ENCODE results near the gene HDAC4.

The HDAC4 gene

GRCh38 chr2:239339241-239339640, 61.6 kb downstream of the HDAC4 start:
- no peaks in the 10 kb centered on the region for H3K27me3 ChIP-seq (replicated peaks)
- H3K4me3 ChIP-seq (ENCODE audit: low read depth, low read length): no peak overlapping the region
- H3K27ac ChIP-seq: no peak overlapping the region
- no peak for DNase-seq
- TF ChIP-seq CTCF (IDR thresholded peaks at IDR 0.05; ENCODE audit: low read depth, low read length, missing control alignments): no peak
- no peaks in the 10 kb centered on the region for H3K36me3 ChIP-seq (replicated peaks)
- in situ Hi-C loops (cut with HindIII; ENCODE audit: low pct_ligation_motif_present, low sequenced_read_pairs): no loop called here

DNA sequence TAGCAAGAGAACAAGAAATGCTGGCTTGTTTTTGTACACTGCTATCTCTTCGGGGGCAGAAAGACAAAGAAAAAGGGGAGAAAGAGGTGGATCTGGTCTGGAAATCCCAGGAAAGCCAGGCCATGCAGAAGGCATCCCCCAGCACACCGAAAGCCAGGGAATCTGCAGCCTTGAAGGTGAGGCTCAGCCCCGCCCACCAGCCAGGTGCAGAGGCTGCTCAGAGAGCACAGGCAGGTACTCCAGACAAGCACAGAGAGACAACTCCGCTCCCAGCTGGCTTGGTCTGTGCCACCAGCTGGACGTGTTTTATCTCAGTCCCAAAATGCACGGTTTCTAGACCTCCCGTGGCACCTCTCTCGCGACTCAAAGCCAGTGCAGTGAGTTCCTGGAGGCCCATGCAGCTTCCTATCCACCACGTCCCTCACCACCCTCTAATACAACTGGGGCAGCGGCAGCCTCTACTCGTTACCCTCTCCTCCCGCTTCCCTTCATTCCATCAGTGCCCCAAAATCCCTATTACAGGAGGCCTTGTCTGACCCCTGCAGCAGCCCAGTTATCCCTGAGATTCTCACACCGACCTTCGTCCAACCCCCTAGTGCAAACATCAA, 62.8 kb downstream of the HDAC4 start:
- Histone ChIP-seq H3K4me3 (ENCODE audit: low read depth, low read length) (no peak overlapping the region), H3K27me3 (replicated peaks) (no peaks in the 10 kb centered on the region), H3K36me3 (replicated peaks) (no peaks in the 10 kb centered on the region), H3K27ac (no peak overlapping the region)
- no peak for DNase-seq
- TF ChIP-seq CTCF (IDR thresholded peaks at IDR 0.05; ENCODE audit: low read depth, low read length, missing control alignments): no peak
- in situ Hi-C loops (cut with HindIII; ENCODE audit: low pct_ligation_motif_present, low sequenced_read_pairs): no loop called here

GRCh38 chr2:239337122-239337876, 63.5 kb downstream of the HDAC4 start:
- H3K36me3 ChIP-seq (replicated peaks): no peaks in the 10 kb centered on the region
- no peak for DNase-seq
- H3K27me3 ChIP-seq (replicated peaks): no peaks in the 10 kb centered on the region
- TF ChIP-seq CTCF (IDR thresholded peaks at IDR 0.05; ENCODE audit: low read depth, low read length, missing control alignments): no peak
- in situ Hi-C loops (cut with HindIII; ENCODE audit: low pct_ligation_motif_present, low sequenced_read_pairs): no loop called here
- H3K27ac ChIP-seq: no peak overlapping the region
- H3K4me3 ChIP-seq (ENCODE audit: low read depth, low read length): no peak overlapping the region

GRCh38 chr2:239331560-239331959, 69.3 kb downstream of the HDAC4 start:
- no peak overlapping the region for H3K4me3 ChIP-seq (ENCODE audit: low read depth, low read length)
- TF ChIP-seq CTCF (IDR thresholded peaks at IDR 0.05; ENCODE audit: low read depth, low read length, missing control alignments): no peak
- no peaks in the 10 kb centered on the region for H3K27me3 ChIP-seq (replicated peaks)
- in situ Hi-C loops (cut with HindIII; ENCODE audit: low pct_ligation_motif_present, low sequenced_read_pairs): no loop called here
- DNase-seq: no peak
- no peaks in the 10 kb centered on the region for H3K36me3 ChIP-seq (replicated peaks)
- H3K27ac ChIP-seq: no peak overlapping the region

DNA sequence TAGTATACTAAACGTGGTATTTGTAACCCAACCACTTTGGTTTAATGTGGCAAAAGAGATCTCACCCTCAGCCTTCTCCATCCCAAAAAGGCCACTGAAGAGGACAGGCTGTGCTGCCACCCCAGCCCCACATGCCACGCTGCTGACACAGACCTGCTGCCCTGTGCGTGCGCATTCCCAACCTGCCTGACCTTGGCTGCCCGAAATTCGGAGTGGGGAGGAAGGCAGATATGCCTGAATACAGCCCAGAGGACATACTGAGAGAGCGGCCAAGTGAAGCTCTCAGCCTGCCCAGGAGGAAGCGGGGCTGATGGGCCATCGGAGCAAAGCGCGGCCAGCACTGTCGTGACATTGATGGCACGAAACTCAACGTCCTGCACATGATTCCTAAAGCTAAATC, 70.0 kb downstream of the HDAC4 start:
- no peaks in the 10 kb centered on the region for H3K36me3 ChIP-seq (replicated peaks)
- in situ Hi-C loops (cut with HindIII; ENCODE audit: low pct_ligation_motif_present, low sequenced_read_pairs): no loop called here
- no peak for DNase-seq

More for the DNA sequence above, 70.0 kb downstream of the HDAC4 start:
- TF ChIP-seq CTCF (IDR thresholded peaks at IDR 0.05; ENCODE audit: low read depth, low read length, missing control alignments): no peak
- H3K27me3 ChIP-seq (replicated peaks): no peaks in the 10 kb centered on the region
- no peak overlapping the region for H3K4me3 ChIP-seq (ENCODE audit: low read depth, low read length)
- no peak overlapping the region for H3K27ac ChIP-seq
